DMS114 treated with DMSO at 0.1 percent for 48 hours (cell line): ENCODE data around the gene HOTAIR.

Source experiments
- DNase-seq: peaks from one replicate; lab custom pipeline; 2025; ENCODE audit not compliant: unreplicated experiment; lab: John Stamatoyannopoulos, UW

The HOTAIR gene

DNA sequence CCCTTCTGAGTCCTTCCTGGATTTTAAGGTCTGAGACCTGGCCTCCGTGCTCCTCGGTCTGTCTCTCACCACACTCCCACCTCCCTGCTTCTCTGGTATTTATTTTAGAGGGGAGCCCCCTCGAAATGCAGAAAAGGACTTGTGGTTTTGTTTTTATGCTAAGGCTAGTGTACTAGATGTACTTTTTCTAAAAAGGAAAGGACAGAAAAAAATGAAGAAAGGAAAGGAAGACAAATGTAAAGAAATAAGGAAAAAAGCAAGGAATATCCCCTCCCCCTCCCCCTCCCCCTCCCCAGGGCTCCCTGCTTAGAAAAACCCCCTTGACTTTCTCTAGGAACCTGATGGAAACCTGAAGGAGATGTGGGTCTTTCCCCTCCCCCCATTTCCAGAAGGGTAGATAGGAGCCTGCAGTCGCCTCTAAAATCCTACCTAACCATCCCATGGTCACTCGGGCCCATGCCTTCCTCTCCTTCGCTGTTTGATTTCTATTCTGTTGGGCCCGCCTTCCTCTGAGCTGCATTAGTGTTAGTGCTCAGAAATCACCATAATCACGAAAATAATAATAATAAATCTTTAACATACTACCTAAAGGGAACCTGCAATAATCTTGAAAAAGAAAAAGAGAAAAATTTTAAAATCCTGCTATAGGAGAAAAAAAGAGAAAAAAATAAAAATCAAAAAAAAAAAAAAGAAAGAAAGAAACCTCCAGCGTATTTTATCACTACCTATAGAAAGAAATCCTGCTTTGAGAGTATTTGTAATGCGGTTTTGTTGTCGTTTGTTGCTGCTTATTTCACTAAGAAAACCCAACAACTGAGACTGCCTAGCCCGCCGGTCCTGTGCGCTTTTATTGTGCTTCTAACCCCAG lies 37.1 kb upstream of the HOTAIR start:
- DNase-seq = no peak

GRCh38 chr12:54010972-54011664 lies 36.4 kb upstream of the HOTAIR start:
- no peak for DNase-seq

GRCh38 chr12:54010053-54010971 lies 35.6 kb upstream of the HOTAIR start:
- peak; percentile 38 for DNase-seq

GRCh38 chr12:54009171-54010052 lies 34.7 kb upstream of the HOTAIR start:
- DNase-seq = no peak

DNA sequence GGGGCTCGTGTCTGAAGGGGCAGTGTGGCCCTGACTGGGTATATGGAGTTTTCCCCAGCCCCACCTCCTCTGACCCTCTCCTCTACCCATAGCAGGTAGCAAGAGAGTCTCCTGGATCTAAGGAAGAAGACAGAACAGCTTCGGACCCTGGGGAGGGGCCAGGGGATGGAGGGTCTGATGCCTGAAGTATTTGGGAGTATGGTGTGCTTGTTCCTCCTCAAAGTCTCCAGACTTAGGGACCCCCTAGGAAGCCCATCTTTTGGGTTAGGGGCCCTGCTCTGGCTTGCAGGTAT lies 33.5 kb upstream of the HOTAIR start:
- DNase-seq = no peak

DNA sequence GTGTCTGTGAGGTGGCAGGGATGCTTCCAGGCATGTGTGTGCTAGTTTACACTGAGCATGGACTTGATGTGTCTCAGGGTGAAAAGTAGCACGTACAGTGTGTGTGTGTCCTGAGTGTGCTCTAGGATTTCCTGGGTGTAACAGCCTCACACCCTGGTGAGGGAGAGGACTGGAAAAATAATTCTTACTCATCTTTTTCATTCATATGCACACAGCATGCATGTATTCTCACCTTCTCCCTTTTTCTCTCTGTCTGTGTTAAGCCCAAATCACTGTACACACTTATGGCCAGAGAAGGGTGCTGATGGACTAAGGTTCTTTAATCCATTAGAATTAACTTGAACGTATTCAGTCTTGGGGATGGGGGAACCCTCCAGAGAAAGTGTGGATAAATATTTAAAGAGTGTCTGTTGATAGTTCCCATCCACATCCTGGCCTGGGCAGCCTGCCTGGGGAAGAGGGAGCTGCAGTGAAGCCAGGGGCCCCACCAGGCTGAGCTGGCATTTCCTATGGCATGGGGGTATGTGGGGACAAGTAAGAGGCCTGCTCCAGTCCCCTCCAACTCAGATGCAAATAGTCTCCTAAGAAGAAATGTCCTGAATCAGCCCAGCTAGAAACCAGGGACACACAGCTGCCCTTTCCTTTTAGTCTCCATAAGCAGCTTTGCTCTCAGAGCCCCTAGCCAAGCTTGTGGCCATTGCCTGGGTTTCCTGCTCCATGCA lies 32.9 kb upstream of the HOTAIR start:
- no peak for DNase-seq

GRCh38 chr12:54006559-54007220 lies 31.9 kb upstream of the HOTAIR start:
- DNase-seq = no peak

GRCh38 chr12:54005853-54006558 lies 31.3 kb upstream of the HOTAIR start:
- peak; percentile 80 for DNase-seq

- no peak for DNase-seq
These were observed 30.7 kb upstream of the HOTAIR start for GRCh38 chr12:54005531-54005852.

- no peak for DNase-seq
These were observed 30.2 kb upstream of the HOTAIR start for GRCh38 chr12:54004841-54005530.

GRCh38 chr12:54004063-54004840 lies 29.5 kb upstream of the HOTAIR start:
- DNase-seq = no peak

GRCh38 chr12:54003625-54004024 lies 28.9 kb upstream of the HOTAIR start:
- DNase-seq = no peak

GRCh38 chr12:54002915-54003389 lies 28.2 kb upstream of the HOTAIR start:
- DNase-seq = no peak

- no peak for DNase-seq
These were observed 27.6 kb upstream of the HOTAIR start for GRCh38 chr12:54002278-54002914.

DNA sequence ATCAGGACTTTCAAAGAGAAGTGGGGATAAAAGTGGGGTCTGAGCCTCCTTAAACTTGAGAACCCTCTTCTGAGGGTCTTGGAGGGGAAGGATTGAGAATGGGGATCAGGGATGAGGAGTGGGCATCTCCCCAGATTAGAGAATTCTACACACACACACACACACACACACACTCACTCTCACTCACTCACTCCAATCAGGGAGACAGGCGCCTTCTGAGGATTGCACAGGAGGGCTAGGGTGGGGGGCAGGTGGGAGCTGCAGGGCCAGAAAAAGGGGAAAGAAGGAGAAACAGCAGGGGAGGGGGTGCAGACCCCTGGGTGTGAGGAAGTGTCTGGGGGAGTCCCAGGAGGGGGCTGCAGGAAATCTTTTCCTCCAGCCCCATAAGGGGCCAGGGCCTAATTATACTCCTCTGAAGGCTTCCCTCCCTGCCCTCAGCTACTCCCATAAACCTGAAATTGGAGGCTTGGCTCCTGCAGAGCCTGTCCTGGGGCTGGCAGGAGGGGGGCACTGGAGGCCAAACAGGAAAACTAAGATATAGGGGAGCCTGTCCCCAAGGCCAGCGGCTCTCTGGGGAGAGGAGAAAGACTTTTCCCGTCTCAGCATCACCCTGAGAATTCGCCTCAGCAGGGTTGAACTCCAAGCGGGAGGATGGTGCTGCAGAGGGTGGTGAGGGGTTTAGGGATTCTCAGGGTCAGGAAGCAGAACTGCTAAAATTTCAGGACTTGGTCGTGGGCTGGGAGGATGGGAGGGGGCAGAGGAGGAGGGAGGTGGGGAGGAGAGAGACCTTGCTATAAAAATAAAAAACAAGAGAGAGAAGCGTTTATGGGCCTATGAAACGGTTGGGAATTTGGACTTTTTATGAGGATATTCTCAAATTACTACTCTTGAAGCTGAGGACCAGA lies 26.8 kb upstream of the HOTAIR start:
- no peak for DNase-seq
